Stimulated activated CD4-positive, alpha-beta T cell treated with anti-CD3 and anti-CD28 coated beads, TNF-alpha, amount 100 ng/mL, for 1 hour (primary cell): ENCODE measurements around the gene PHAF1.

Source experiments
- DNase-seq, 3 donors: peaks; one replicate each; pipeline ENCODE4 v3.0.0-alpha.2; 2020; ENCODE audit warnings: low read depth in 3 of 3, low spot score in 1 of 3

Gene PHAF1

GRCh38 chr16:67109407-67110135, at the start of gene PHAF1:
PHAF1 (plus strand) TSS chr16:67109941; CDS start chr16:67110176, 235 bp downstream.
- peak; percentile 88 to 97 (median 96) for DNase-seq

DNA sequence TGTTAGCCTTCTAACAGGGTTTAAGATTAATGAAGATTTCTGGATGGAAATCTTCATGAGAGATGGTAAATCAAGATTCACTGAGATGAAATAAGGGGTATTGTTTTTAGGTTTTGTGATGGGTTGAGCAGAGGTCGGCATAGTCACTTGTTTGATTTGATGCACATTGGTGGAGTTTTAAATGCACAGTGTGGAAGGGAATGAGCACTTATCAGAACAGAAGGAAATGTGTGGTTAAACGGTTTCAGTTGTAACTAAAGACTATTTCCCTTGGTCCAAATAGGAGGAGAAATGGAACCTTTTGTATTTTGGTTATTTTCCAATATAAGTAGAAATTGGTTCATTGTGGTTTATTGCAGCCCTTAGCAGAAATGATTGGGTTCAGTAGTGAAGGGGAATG, 46.7 kb upstream of the PHAF1 start:
- DNase-seq = no peak

GRCh38 chr16:67068212-67068753, 41.5 kb upstream of the PHAF1 start:
- DNase-seq = no peak

DNA sequence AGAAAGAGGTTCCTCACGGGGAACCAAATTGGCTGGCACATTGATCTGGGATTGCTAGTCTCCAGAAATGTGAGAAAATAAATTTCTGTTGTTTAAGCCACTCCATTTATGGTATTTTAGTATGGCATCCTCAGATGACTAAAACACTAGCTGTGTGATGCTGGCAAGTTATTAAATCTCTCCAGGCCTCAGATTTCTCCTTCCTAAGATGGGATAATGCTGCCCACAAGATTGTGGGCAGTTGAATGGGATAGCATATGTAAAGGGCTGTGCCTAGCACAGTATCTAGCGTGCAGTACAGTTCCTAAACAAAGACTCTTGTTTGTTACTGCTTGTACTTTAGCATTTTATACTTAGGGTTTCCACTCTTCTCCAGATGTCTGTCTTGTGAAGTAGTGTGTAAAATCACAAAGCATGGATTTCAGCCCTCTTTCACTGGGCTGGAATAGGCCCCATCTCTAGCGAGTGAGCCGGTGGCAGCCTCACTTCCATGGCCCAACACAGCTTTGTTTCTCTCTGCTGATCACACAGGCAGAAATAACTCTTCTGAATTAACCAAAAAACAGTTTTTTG, 38.2 kb upstream of the PHAF1 start:
- DNase-seq = no peak

DNA sequence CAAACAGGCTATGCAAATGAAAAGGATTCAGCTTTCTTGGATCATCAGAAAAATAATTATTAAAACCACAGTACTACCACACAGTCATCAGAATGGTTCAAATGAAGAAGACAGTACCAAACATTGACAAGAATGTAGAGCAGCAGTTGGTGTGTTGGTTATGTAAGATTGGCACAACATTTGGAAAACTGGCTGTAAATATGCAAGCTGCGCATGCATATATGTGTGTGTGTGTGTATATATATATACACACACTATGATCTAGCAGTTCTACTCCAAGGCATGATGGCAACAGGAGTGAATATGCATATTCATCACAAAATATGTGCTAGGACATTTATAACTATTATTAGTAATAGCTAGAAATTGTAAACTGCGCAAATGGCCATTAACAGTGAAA, 34.4 kb upstream of the PHAF1 start:
- DNase-seq = no peak

- DNase-seq = no peak
Measured at GRCh38 chr16:67077871-67078270, 31.9 kb upstream of the PHAF1 start.

- no peak for DNase-seq
Measured at GRCh38 chr16:67082100-67082499, 27.6 kb upstream of the PHAF1 start.

GRCh38 chr16:67082891-67083290, 26.9 kb upstream of the PHAF1 start:
- no peak for DNase-seq

DNA sequence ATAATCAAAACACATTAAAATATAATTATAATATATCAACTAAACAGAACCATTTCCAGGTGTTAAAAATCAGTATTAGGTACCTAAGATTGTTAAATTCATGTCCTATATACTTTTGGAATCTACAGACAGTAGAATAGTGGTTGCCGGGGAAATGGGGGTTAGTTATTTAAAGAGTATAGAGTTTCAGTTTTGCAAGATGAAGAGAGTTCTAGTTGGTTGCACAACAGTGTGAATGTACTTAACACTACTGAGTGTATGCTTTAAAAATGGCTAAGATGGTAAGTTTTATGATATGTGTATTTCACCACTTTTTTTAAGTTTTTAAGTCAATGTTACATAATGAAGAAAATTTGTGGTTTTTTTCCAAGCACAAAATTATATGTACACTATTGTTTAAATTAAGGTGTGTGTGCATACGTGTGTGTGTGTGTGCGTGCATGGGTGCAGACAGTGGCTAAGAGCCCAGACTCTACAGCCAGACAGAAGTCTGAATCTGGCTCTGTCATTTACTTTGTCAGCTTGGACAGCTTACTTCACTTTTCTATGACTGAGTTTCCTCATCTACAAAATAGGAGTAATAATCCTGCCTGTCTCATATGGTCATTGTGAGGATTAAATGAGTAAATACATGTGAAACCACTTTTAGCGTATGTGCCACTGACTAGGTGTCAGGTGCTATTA, 25.3 kb upstream of the PHAF1 start:
- no peak for DNase-seq

DNA sequence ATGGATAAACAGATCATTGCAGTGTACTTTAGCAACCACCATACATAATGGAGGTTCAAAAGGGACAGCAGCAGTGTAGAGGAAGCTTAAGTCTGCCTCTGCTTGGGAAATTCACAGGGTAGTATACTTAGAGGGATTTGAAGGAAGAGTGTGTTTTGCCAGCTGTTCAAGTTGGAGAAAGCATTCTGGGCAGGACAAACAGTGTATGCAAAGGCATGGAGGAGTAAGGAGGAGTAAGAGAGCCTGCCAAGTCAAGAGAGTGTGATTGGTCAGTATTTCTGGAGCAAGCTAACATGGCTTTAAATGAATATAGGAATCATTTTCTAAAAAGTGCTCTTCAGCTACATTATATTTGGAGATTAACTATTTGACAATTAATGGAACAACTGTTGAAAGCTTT, 22.9 kb upstream of the PHAF1 start:
- no peak for DNase-seq

DNA sequence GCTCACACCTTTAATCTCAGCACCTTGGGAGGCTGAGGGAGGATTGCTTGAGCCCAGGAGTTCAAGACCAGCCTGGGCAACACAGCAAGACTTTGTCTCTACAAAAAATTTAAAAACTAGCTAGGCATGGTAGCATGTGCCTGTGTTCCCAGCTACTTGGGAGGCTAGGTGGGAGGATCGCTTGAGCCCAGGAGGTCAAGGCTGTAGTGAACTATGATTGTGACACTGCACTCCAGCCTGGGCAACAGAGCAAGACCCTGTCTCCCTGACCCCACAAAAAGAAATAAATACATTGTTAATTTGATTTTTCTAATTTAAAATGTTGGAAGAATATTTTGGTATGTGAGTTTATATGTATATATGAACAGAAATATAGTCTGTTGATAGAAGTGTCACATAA, 22.4 kb upstream of the PHAF1 start:
- no peak for DNase-seq

DNA sequence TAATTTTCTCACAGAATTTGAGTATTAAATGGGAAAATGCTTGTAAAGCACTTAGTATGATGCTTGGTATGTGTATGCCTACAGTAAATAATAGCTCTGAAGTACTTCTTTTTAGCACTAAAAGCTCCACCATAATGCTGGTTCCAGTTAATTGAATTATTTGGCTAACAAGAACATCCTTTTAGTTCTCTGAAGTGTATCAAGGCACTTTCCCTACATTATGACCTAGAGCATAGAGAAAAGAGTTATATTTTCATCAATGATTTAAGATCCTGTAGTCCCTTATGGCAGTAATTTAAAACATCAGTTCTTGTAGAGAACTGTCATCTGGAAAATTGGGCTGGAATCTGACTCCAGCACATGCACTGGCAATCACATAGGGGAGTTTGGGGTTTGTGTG, 21.9 kb upstream of the PHAF1 start:
- no peak for DNase-seq

GRCh38 chr16:67088551-67088950, 21.2 kb upstream of the PHAF1 start:
- no peak for DNase-seq

DNA sequence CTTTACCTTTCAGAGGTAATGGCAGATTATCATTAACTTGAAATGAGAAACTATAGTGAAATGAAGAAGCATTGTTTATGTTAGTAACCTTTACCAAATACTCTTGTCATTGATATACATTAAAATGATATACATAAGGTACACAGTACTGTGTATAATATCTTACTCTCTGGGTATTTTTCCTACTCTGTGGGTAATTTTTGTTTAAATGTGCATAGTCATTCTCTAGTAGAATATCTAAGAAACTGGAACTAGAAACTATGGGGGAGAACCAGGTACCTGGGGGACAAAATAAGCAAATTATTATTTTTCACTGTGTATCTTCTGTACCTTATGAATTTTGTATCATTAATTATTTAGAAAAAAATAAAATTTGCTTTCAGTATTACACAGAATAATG, 20.6 kb upstream of the PHAF1 start:
- DNase-seq = no peak

DNA sequence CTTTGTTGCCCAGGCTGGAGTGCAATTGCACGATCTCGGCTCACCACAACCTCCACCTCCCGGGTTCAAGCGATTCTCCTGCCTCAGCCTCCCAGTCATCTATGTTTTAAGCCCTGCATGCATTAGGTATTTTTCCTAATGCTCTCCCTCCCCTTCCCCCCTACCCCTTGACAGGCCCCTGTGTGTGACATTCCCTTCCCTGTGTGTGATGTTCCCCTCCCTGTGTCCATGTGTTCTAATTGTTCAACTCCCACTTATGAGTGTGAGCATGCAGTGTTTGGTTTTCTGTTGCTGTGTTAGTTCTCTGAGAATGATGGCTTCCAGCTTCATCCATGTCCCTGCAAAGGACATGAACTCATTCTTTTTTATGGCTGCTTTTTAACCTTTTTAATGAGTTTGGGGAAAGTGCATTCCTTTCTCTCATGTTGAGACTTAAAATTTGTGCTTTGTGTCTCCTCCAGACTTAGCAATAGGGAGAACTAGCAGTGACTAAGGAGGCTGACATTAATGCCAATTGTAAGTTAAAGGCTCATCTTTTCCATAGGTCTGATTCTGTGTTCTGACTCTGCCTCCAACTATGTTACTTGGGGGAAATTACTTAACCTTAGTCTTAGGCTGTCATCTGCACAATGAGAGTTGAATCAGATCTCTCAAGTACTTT, 17.7 kb upstream of the PHAF1 start:
- DNase-seq = no peak

DNA sequence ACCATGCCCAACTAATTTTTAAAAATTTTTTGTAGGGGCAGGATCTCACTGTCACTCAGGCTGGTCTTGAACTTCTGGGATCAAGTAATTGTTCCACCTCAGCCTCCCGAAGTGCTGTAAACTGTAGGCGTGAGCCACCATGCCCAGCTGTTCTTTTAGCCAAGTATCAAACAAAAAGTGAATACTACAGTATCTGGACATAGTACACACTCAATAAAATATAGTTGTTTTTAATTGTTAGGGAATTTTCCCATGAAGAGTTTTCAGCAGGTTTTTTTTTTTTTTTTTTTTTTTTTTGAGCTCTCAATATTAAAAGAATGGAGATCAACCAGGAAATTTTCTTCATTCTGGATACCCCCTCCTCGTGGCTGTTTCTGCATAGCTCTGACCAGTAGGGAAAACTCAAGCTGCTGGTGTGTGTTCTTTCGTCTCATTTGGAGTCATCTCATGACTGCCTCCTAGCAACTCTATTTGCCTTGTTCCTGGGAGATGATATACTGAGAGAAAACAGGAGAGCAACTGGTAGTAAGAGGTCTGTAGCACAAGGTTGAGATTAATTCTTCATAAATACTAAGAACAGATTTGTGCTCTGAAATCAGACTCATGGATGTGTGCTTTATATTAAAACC, 16.5 kb upstream of the PHAF1 start:
- DNase-seq = no peak

DNA sequence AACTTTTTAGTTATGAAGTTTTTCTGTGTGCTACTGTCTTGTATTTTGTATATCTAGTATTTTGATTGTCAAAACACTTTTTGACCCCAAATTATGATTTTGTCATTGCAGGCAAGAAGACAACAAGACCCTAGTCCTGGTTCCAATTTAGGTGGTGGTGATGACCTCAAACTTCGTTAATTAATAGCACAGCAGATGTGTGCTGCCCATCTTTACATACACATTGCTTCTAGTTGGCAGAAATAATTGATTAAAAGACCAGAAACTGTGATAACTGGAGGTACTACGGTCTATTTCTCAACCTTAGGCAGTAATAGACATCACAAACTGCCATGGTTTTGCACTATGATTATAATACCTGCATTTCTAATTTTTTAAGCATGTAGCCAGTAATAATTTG, 11.1 kb upstream of the PHAF1 start:
- DNase-seq = no peak

DNA sequence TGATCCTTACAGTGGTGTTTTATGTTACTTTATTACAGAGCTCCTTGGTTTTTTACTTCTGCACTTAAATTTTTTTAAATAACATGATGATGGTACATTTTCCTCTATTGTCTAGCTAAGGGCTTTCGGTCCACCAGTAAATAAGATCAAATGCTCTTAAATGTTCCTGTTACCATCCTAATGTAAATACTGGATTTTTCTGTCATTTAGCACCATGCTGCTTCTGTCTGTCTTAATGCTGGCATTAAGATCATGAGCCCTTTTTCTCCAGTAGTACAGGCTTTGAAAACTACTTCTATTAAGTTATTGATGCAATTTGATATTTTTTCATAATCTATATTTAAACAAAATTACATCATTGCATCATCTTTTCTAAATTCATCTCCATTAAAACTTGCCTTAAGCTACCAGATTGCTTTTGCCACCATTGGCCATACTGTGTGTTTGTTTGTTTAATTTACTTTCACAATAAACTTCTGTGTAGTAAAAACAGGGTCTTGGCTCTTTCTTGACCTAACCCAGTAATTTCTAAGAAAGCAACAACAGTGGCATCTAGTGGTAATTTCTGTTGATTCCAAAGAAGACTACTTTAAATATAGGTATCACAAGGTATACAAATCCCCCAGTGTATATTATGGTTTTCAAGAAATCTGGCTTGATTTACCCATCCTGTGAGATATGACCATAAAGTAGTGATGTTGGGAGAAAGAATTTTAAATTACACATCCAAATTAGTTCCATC, 9.0 kb upstream of the PHAF1 start:
- no peak for DNase-seq

DNA sequence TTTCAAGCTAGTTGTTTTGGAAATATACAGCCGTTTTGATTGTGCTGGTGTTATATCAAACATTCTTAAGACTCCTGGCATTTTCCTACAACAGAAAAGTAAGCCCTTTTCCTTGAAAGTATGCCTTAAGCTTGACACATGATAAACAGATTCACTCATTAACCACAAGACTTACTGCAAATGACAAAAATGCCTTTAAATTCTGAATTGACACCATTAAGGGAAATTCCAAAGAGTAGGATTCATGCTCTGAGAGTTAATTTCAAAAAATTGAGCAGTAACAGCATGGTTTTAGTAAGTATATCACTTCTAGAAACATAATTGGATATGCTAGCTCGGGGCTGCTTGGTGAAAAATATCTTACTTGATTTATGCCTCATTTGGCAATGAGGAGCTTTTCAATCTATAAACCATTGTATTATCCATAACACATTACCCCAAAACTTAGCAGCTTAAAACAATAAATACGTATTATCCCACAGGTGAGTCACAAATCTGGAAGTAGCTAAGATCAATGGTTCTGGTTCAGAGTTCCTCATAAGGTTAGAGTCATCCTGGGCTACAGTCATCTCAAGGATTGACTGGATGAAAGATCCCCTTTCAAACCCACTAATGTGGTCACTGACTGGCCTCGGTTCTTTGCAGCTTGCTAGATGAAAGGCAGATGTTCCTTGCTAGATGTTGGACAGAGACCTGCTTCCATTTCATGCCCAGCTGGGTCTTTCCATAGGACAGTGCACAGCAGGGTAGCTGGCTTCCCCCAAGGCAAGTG, 8.2 kb upstream of the PHAF1 start:
- no peak for DNase-seq

- no peak for DNase-seq
Measured at GRCh38 chr16:67104061-67104460, 5.7 kb upstream of the PHAF1 start.
